WTC11 (cell line): ENCODE measurements around the gene IFNA5.

Experiments used
- AR ChIP-seq: fragments of 250-450 bp; sonication (Bioruptor Pico); IDR thresholded peaks from 2 replicates; pipeline ENCODE4 v1.9.0; 2021; ENCODE audit warnings: mild to moderate bottlenecking
- CTCF ChIP-seq: fragments of 200-600 bp; IDR thresholded peaks from 2 replicates; pipeline ENCODE4 v1.8.0; 2022; ENCODE audit warnings: antibody characterized with exemption
- E2F5 ChIP-seq: sonication (generic); formaldehyde crosslinking; IDR thresholded peaks from 2 replicates; pipeline ENCODE4 v1.8.1; 2022; ENCODE audit warnings: mild to moderate bottlenecking, moderate library complexity, missing genetic modification reagents
- FOXP1 ChIP-seq: sonication (generic); formaldehyde crosslinking; IDR thresholded peaks from 2 replicates; pipeline ENCODE4 v1.8.0; 2022; ENCODE audit warnings: missing genetic modification reagents, mild to moderate bottlenecking, moderate library complexity, borderline replicate concordance
- FOXP4 ChIP-seq: sonication (generic); formaldehyde crosslinking; IDR thresholded peaks from 2 replicates; pipeline ENCODE4 v1.8.0; 2022; ENCODE audit warnings: mild to moderate bottlenecking, missing genetic modification reagents
- GABPB1 ChIP-seq: sonication (generic); formaldehyde crosslinking; IDR thresholded peaks from 2 replicates; pipeline ENCODE4 v1.8.1; 2023; ENCODE audit warnings: mild to moderate bottlenecking, missing genetic modification reagents
- IRF2 ChIP-seq: sonication (generic); formaldehyde crosslinking; IDR thresholded peaks from 2 replicates; pipeline ENCODE4 v1.8.0; 2022; ENCODE audit warnings: low read depth, missing genetic modification reagents, borderline replicate concordance
- NFE2L1 ChIP-seq: sonication (generic); formaldehyde crosslinking; IDR thresholded peaks from 2 replicates; pipeline ENCODE4 v1.8.1; 2023; ENCODE audit warnings: missing genetic modification reagents
- PREB ChIP-seq: sonication (generic); formaldehyde crosslinking; IDR thresholded peaks from 2 replicates; pipeline ENCODE4 v1.8.1; 2022; ENCODE audit warnings: mild to moderate bottlenecking, missing genetic modification reagents, moderate library complexity, borderline replicate concordance
- SMAD4 ChIP-seq: sonication (generic); formaldehyde crosslinking; IDR thresholded peaks from 2 replicates; pipeline ENCODE4 v1.8.0; 2022; ENCODE audit warnings: mild to moderate bottlenecking, missing genetic modification reagents
- ZNF121 ChIP-seq: sonication (generic); formaldehyde crosslinking; IDR thresholded peaks from 2 replicates; pipeline ENCODE4 v1.8.0; 2023; ENCODE audit warnings: missing genetic modification reagents
- ZNF138 ChIP-seq: sonication (generic); formaldehyde crosslinking; conservative IDR thresholded peaks from 2 replicates; pipeline ENCODE4 v1.8.1; 2022; ENCODE audit warnings: mild to moderate bottlenecking, moderate library complexity, missing genetic modification reagents
- ZNF219 ChIP-seq: sonication (generic); formaldehyde crosslinking; IDR thresholded peaks from 2 replicates; pipeline ENCODE4 v1.8.0; 2023; ENCODE audit warnings: missing genetic modification reagents, mild to moderate bottlenecking, borderline replicate concordance

GRCh38 chr9:21286099-21286498, 19.0 kb downstream of the IFNA5 start:
- TF ChIP-seq CTCF: no peak
- TF ChIP-seq ZNF121: no peak
- TF ChIP-seq FOXP1 (CRISPR knock-in tag): no peak
- TF ChIP-seq ZNF138 (CRISPR knock-in tag): no peak
- no peak for TF ChIP-seq NFE2L1
- no peak for TF ChIP-seq SMAD4
- TF ChIP-seq FOXP4: no peak
- TF ChIP-seq IRF2: no peak
- TF ChIP-seq PREB (CRISPR knock-in tag): no peak
- TF ChIP-seq GABPB1 (CRISPR knock-in tag): no peak
- no peak for TF ChIP-seq E2F5 (CRISPR knock-in tag)
- no peak for TF ChIP-seq AR (CRISPR knock-in tag)
- TF ChIP-seq ZNF219 (CRISPR knock-in tag): no peak
